ENCODE measurements around the gene SOX4. TPM values are rescaled to one million over a fixed set of nuclear protein-coding genes. Genes with fewer than 3 reads are reported as not detected.
A peak's percentile ranks its signal among the peaks of the same experiment; 100 is the strongest.

The SOX4 gene
- total and polyA plus RNA-seq, 2 donors (not counting 1 experiment from before 2014, with no cell fraction given), result 3.5 to 5.0 TPM

GRCh38 chr6:21587961-21588480 lies 5.5 kb upstream of the SOX4 start:
- ATAC-seq (ENCODE audit: low read depth) (peak; percentile 28), DNase-seq (peak; percentile 71)
- Histone ChIP-seq H3K4me3 (ENCODE audit: control extremely low read depth in 1 of 5, extremely low read depth in 1 of 5, insufficient read depth in 1 of 5, low read depth in 2 of 5, low read length in 4 of 5) (peak overlapping the region; percentile 60 to 98 (median 71)), H3K4me1 (ENCODE audit: control insufficient read depth in 2 of 2, insufficient read depth in 2 of 2, low read length in 2 of 2) (peaks cover 8 to 21% of the 10 kb centered on the region in 2 donors), H3K9me3 (ENCODE audit: control extremely low read depth in 1 of 3, control insufficient read depth in 2 of 3, insufficient read depth in 1 of 3, low read length in 2 of 3) (no peaks in the 10 kb centered on the region), H3K4me2 (replicated peaks; ENCODE audit: low read depth, low read length, poor library complexity, severe bottlenecking) (peak overlapping the region; percentile 96), H3K79me2 (ENCODE audit: control insufficient read depth, insufficient read depth, low read length) (no peaks in the 10 kb centered on the region), H3K9ac (ENCODE audit: low read length) (peak overlapping the region; percentile 73), H3K27me3 (replicated peaks in 1 of 4; ENCODE audit: control extremely low read depth in 1 of 4, control insufficient read depth in 3 of 4, insufficient read depth in 4 of 4, low read length in 3 of 4) (peaks cover 0 to 7% (median 0%) of the 10 kb centered on the region in 4 experiments), H3K36me3 (replicated peaks in 1 of 2; ENCODE audit: control extremely low read depth in 1 of 2, control insufficient read depth in 1 of 2, extremely low read depth in 1 of 2, insufficient read depth in 2 of 2, low read length in 1 of 2) (no peaks in the 10 kb centered on the region), H2AFZ (ENCODE audit: insufficient read depth, low read depth, low read length, poor library complexity, severe bottlenecking) (peak overlapping the region; percentile 89), H4K20me1 (ENCODE audit: control insufficient read depth, insufficient read depth, low read length, poor library complexity, severe bottlenecking) (no peaks in the 10 kb centered on the region), H3K27ac (ENCODE audit: low read length in 2 of 2) (peak overlapping the region in 1 of 2 donors; percentile 57)
- no peak for TF ChIP-seq EZH2 (IDR thresholded peaks at IDR 0.05; ENCODE audit: borderline replicate concordance, insufficient read depth, low read depth, low read length, poor library complexity, severe bottlenecking)
- no peak for TF ChIP-seq CTCF (IDR thresholded peaks at IDR 0.05)
- peaks cover 14% of the 10 kb centered on the region for H3K4me1 Mint-ChIP-seq
- ChIA-PET POLR2A (no interaction called here), CTCF (interaction anchor here (0.6 to 5.1 kb wide), 12 partner anchors 10 to 1055 kb away, joined by 3 to 106 read pairs (median 4); no protein-coding TSS in a partner anchor)
- under 1% methylated on average over 37 of the region's 39 CpGs for WGBS (ENCODE audit: insufficient coverage)
- intact Hi-C loops (cut with micrococcal nuclease), result loop anchor here (2.0 to 5.0 kb wide), 4 partner anchors 79 to 1375 kb away; partner anchors contain the start of gene MBOAT1
- H3K27ac Mint-ChIP-seq, result peak overlapping the region; percentile 77
- peaks cover 3% of the 10 kb centered on the region for H3K27me3 Mint-ChIP-seq
- no peaks in the 10 kb centered on the region for H3K9me3 Mint-ChIP-seq (ENCODE audit: insufficient read depth)
- H3K4me3 Mint-ChIP-seq, result peak overlapping the region; percentile 98

All from B cell (primary cell).